ENCODE results near the gene HCRT. TPM values are rescaled to one million over a fixed set of nuclear protein-coding genes. Genes with fewer than 3 reads are reported as not detected.
"Not testable (repeated sequence)": the region's sequence is repeated elsewhere in the genome, so short reads cannot be mapped to it uniquely, and the experiment has no call there.

The HCRT gene
- total RNA-seq, 2 donors from 2014 or later: not detected

GRCh38 chr17:42187833-42188232, 2.6 kb upstream of the HCRT start:
- Histone ChIP-seq H3K36me3 (ENCODE audit: control insufficient read depth, insufficient read depth, low read length) (no peaks in the 10 kb centered on the region), H3K27ac (ENCODE audit: low read depth, low read length) (no peak overlapping the region), H3K9ac (ENCODE audit: extremely low read depth, low read length, poor library complexity, severe bottlenecking) (no peak overlapping the region), H3K27me3 (ENCODE audit: control insufficient read depth, insufficient read depth, low read length, poor library complexity, severe bottlenecking) (peaks cover 20% of the 10 kb centered on the region), H3K4me1 (ENCODE audit: control insufficient read depth, insufficient read depth, low read length) (peaks cover 4% of the 10 kb centered on the region), H3K9me3 (ENCODE audit: control insufficient read depth, low read length) (no peaks in the 10 kb centered on the region), H3K4me3 (ENCODE audit: low read length) (no peak overlapping the region)
- Mint-ChIP-seq H3K27me3 (ENCODE audit: insufficient read depth) (peaks cover 33% of the 10 kb centered on the region), H3K4me3 (no peak overlapping the region), H3K27ac (no peak overlapping the region), H3K9me3 (no peaks in the 10 kb centered on the region), H3K4me1 (peaks cover 4% of the 10 kb centered on the region), H3K36me3 (ENCODE audit: low read depth) (no peaks in the 10 kb centered on the region)
- TF ChIP-seq CTCF (conservative IDR thresholded peaks at IDR 0.05): no peak
- 86 to 94% methylated on average over 2 of the region's 2 CpGs for WGBS, 2 experiments (ENCODE audit: insufficient coverage in 1 of 2, insufficient read length in 1 of 2)
- DNase-seq: peak; percentile 40

- WGBS, 2 experiments (ENCODE audit: insufficient coverage in 1 of 2, insufficient read length in 1 of 2): 87 to 100% methylated on average over 2 to 5 of the region's 5 CpGs
- not testable (repeated sequence) for DNase-seq; H3K4me1 ChIP-seq (ENCODE audit: control insufficient read depth, insufficient read depth, low read length); H3K9ac ChIP-seq (ENCODE audit: extremely low read depth, low read length, poor library complexity, severe bottlenecking); H3K4me1 Mint-ChIP-seq; H3K36me3 ChIP-seq (ENCODE audit: control insufficient read depth, insufficient read depth, low read length); H3K27ac ChIP-seq (ENCODE audit: low read depth, low read length); H3K4me3 ChIP-seq (ENCODE audit: low read length); H3K4me3 Mint-ChIP-seq; H3K9me3 ChIP-seq (ENCODE audit: control insufficient read depth, low read length); H3K9me3 Mint-ChIP-seq; H3K27ac Mint-ChIP-seq; H3K36me3 Mint-ChIP-seq (ENCODE audit: low read depth)
- H3K27me3 ChIP-seq (ENCODE audit: control insufficient read depth, insufficient read depth, low read length, poor library complexity, severe bottlenecking): peaks cover 36% of the 10 kb centered on the region
- H3K27me3 Mint-ChIP-seq (ENCODE audit: insufficient read depth): peaks cover 50% of the 10 kb centered on the region
Observed at GRCh38 chr17:42186191-42186590, 939 bp upstream of the HCRT start.

DNA sequence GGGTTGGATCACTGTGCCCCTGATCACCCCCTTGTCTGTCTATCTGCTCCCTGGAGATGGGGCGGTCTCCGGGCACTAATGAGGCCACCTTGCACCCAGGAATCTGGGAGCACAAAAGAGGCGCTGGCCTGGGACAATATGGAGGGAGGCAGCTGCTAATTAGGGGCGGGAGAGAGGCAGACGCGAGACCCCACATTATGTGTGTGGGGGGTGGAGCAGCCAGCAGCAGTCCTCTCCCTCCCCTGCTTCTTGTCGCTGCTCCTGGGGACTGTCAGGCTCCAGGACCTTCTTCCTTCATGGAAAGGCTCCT, 324 bp upstream of the HCRT start:
- Histone ChIP-seq H3K4me1 (ENCODE audit: control insufficient read depth, insufficient read depth, low read length) (peaks cover 4% of the 10 kb centered on the region), H3K27me3 (ENCODE audit: control insufficient read depth, insufficient read depth, low read length, poor library complexity, severe bottlenecking) (peaks cover 43% of the 10 kb centered on the region), H3K36me3 (ENCODE audit: control insufficient read depth, insufficient read depth, low read length) (no peaks in the 10 kb centered on the region), H3K9me3 (ENCODE audit: control insufficient read depth, low read length) (no peaks in the 10 kb centered on the region), H3K4me3 (ENCODE audit: low read length) (no peak overlapping the region), H3K27ac (ENCODE audit: low read depth, low read length) (peak overlapping the region; percentile 32), H3K9ac (ENCODE audit: extremely low read depth, low read length, poor library complexity, severe bottlenecking) (no peak overlapping the region)
- H3K27me3 Mint-ChIP-seq (ENCODE audit: insufficient read depth): peaks cover 54% of the 10 kb centered on the region
- DNase-seq: no peak
- WGBS, 2 experiments (ENCODE audit: insufficient coverage in 1 of 2, insufficient read length in 1 of 2): 51 to 76% methylated on average over 4 to 7 of the region's 7 CpGs
- no peaks in the 10 kb centered on the region for H3K36me3 Mint-ChIP-seq (ENCODE audit: low read depth)
- no peak overlapping the region for H3K27ac Mint-ChIP-seq
- H3K4me3 Mint-ChIP-seq: no peak overlapping the region
- peaks cover 4% of the 10 kb centered on the region for H3K4me1 Mint-ChIP-seq
- no peaks in the 10 kb centered on the region for H3K9me3 Mint-ChIP-seq
- TF ChIP-seq CTCF (conservative IDR thresholded peaks at IDR 0.05): no peak

Measured in endodermal cell (in vitro differentiated cells).